T-helper 1 cell (primary cell): ENCODE data around the gene CCSER1.
"Not testable (repeated sequence)": the region's sequence is repeated elsewhere in the genome, so short reads cannot be mapped to it uniquely, and the experiment has no call there.

Experiments used
- DNase-seq, 5 donors: peaks; one replicate each; pipeline ENCODE4 v3.0.0-alpha.2; 2012 to 2020

Gene CCSER1

DNA sequence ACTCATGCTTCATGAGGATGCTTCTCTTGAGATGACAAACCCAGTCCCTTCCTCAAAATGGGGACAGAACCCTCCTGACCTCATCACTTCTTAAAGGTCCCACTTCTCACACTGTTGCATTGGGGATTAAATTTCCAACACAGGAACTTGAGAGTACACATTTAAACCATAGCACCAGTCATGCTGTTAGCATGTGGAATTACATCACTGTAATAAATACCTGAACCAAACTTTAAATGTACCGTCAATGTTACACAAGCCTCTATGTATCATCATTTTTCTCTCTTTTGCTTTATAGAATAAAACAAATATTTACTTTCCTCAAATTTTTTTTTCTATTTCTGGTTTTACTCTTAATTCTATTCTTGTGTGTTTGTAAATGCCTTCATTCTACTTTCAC, 448.2 kb downstream of the CCSER1 start:
- DNase-seq: no peak

GRCh38 chr4:90580326-90580725, 453.1 kb downstream of the CCSER1 start:
- DNase-seq: no peak

- DNase-seq: no peak
Observed at GRCh38 chr4:90582087-90582486, 454.9 kb downstream of the CCSER1 start.

DNA sequence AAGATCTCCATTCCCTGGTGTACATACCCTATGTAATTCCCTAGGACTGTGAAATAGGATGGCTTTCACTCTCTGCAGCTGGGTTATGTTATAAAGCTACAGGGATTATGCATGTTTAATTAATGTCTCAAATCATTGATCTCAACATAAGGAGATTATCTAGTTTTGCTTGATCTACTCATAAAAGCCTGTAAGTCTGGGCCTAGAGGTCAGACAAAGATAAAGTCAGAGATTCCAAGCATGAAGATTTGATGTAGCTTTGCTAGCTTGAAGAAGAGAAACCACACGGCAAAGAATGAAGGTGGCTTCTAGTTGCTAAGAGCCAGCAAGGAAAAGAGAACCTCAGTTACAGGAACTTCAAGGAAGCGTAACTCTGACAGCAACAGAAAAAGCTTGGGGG, 456.9 kb downstream of the CCSER1 start:
- DNase-seq: no peak

DNA sequence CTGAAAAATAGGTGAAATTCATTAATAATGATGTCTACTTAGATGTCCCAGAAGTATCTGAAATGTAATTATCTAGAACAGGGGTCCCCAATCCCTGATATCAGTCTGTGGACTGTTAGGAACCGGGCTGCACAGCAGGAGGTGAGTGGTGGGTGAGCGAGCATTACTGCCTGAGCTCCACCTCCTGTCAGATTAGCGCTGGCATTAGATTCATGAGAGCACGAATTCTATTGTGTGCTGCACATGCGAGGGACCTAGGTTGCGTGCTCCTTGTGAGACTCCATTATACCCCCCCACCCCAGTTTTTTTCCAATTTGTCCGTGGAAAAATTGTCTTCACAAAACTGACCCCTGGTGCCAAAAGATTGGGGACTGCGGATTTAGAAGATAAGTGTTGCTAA, 458.8 kb downstream of the CCSER1 start:
- DNase-seq: no peak

DNA sequence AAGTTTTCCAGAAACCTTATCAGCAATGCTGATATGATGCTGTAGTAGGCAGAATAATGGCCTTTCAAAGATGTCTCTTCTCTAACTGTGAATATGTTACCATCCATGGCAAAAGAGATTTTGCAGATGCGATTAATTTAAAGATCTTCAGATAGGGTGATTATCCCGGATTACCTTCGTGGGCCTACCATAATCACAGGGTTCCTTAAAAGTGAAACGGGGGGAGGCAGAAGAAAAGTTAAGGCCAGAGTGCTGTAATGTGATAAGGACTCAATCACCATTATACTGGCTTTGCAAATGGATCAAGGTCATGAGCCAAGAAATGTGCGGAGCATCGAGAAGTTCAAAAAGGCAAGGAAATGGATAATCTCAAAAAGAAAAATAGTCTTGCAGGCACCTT, 459.6 kb downstream of the CCSER1 start:
- DNase-seq: no peak

GRCh38 chr4:90597927-90598326, 470.7 kb downstream of the CCSER1 start:
- DNase-seq: no peak

- no peak for DNase-seq
Observed at GRCh38 chr4:90598741-90599140, 471.5 kb downstream of the CCSER1 start.

DNA sequence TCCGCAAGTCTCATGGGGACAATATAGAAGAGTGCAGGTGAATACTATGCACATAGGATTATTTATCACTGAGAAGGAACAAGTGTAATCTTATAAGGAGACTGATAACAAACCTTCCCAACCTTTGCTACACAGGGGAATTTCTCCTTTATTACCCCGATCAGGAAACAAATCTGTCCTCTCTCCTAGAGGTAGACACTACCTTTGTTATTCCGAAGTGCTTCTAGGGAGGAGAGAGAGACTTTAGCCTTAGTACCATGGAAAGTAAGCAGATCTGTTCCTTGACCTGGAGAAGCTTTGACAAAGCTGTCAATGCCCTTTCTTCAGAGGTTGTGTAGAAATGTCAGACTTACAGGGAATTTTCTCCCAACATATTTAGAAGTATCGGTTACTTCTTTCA, 475.5 kb downstream of the CCSER1 start:
- no peak for DNase-seq

- DNase-seq: no peak
Observed at GRCh38 chr4:90603540-90603939, 476.3 kb downstream of the CCSER1 start.

DNA sequence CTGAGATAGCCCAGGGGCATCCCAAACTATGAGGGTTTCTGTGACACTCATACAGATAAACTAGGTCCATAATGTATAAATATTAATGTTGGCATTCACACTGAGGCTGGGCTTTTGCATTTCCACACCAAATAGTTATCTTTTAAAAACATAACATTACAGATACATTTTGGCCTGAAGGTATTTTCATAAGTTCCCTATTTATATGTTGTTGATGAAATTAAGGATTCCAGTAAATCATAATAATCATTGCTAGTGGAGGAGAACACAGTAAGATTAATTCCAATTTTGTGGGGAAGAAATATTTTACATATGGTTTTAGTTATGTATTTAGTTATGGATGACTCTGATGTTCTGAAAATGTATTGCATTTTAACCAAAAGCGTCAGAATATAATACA, 479.6 kb downstream of the CCSER1 start:
- no peak for DNase-seq

DNA sequence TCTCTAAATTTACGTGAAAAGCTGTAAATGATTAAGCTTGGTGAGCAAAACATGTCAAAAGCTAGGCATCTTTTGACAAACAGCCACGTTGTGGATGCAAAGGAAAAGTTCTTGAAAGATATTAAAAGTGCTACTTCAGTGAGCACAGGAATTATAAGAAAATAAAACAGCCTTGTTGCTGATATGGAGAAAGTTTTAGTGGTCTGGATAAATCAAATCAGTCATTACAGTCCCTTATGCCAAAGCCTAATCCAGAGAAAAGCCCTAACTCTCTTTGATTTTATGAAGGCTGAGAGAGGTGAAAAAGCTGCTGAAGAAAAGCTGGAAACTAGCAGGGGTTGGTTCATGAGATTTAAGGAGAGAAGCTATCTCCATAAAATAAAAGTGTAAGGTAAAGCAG, 487.2 kb downstream of the CCSER1 start:
- DNase-seq: no peak

DNA sequence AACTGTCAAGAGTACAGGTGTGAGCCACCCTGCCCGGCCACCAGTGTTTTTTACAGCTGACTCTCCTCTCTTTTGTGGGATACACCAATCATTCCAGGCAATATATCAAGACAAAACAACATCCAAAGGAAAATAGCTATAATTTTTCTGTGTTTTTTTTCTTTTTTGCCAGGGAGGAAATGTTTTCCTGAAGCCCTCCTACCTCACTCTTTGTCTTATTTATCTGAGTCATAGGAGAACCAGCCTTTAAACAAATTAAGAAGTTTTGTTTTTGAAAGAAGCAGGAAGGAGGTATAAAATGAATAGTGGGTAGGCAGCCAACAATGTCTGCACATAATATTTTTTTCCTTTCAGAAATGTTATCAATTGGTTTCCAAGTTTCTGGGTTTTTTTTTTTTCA, 493.9 kb downstream of the CCSER1 start:
- DNase-seq: no peak

GRCh38 chr4:90624781-90625180, 497.6 kb downstream of the CCSER1 start:
- DNase-seq: no peak

- DNase-seq: no peak
Observed at GRCh38 chr4:90641861-90642599, 514.8 kb downstream of the CCSER1 start.

DNA sequence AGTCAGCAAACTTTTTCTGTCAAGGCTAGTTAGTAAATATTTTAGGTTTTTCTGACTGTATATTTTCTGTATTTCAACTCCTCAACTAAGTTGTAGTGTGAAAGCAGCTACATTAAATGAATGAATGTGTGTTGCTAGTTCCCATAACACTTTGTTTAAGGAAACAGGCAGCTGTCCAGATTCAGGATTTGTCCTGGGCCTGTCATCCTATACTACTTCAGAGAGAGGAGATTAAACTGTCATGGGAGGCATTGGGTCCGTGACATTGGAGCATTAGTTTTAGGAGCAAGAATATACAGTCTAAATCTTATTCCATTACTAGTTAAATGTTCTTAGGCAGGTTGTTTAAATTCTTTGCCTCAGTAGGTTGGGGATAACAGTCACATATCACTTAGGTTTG, 516.0 kb downstream of the CCSER1 start:
- no peak for DNase-seq

- DNase-seq: no peak
Observed at GRCh38 chr4:90648311-90648710, 521.1 kb downstream of the CCSER1 start.

- DNase-seq: no peak
Observed at GRCh38 chr4:90648791-90649190, 521.6 kb downstream of the CCSER1 start.

DNA sequence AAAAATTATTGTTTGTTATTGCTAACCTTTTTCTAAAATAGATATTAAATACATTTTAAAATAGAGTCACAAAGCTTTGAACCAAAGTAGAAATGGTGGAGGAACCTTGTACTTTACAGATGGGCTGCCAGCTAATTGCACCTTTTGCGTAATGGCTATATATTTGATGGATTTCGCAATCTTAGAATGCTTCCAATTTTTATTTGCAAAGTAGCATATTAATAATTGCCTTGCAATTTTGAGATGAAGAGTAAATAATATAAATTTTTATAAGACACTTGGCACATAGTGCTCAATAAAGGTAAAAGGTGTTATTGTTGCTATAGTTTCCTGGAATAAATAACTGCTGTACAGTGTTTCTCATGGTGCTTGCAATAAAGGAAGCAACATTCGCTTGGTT, 533.5 kb downstream of the CCSER1 start:
- no peak for DNase-seq

- DNase-seq: no peak
Observed at GRCh38 chr4:90670183-90670582, 543.0 kb downstream of the CCSER1 start.

DNA sequence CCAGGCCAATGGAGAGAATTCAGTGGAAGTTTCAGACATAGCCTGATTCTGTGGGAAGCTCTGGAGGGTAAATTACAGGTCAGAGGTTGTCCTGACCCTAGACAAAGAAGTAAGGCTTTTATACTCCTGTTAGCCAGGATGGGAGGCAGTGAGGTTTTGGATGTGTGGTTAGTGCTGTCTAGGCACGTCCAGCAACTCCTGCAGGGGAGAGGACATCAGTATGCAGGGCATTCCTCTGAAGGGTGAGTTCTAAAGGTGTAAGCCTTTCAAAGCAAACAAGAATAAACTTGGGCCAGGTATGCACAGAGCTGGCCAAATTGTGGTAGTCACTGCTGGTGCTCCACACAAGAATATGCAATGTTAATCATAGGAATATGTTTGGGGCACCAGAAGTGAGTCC, 562.5 kb downstream of the CCSER1 start:
- DNase-seq: no peak

- no peak for DNase-seq
Observed at GRCh38 chr4:90695411-90695810, 568.2 kb downstream of the CCSER1 start.

- not testable (repeated sequence) for DNase-seq
Observed at GRCh38 chr4:90705501-90705900, 578.3 kb downstream of the CCSER1 start.

- no peak for DNase-seq
Observed at GRCh38 chr4:90715242-90715641, 588.0 kb downstream of the CCSER1 start.

DNA sequence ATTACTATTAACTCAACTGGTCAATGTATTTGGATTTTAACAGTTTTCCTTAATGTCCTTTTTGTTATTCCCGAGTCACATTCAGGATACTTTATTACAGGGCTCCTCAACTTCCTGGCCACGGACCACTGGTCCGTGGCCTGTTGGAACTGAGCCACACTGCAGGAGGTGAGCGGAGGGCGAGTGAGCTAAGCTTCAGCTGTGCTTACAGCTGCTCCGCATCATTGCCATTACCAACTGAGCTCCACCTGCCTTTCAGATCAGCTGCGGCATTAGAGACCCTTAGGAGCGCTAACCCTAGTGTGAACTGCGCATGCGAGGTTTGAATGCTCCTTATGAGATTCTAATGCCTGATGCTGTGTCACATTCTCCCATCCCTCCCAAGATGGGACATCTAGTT, 591.7 kb downstream of the CCSER1 start:
- DNase-seq: no peak
